ENCODE data around the gene XXYLT1. TPM values are rescaled to one million over a fixed set of nuclear protein-coding genes. Genes with fewer than 3 reads are reported as not detected.

Gene XXYLT1
- total and polyA plus RNA-seq, 3 experiments from 2014 or later, result 7.9 to 10.5 (median 8.3) TPM

DNA sequence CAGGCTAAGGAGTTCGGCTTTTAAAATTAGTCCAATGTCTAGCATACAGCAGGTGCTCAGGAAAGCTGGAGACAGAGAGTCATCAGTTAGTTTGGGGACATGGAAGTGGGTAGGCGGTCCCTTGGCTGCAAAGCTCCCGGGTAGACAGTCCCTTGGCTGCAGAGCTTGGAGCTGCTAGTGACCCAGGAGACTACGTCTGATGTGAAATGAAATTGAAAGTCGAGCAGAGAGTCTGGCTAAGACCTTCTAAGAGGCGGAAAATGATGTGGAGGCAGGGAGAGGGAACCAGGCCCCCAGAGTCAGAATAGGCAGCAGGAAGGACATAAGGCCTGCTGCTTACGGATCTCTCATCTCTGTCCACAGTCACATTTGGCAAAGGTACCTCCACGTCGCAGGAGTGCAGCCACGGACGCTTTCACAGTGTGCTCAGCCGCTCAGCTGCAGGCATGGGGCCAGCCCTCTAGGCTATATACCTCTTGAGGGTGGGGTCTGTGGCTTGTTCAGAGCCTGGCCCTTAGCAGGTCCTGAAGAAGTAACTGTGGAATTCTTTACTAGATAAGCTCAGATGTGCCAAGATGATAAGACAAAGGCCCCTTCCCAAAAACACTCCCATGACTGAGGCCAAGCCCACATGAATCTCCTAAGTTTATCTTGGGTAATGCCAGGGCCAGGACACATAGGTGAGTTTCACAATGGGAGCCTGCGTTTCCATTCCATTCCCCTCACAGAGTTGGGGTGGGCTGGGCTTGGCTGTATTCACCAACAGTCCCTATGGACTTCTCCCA is 131.7 kb downstream of the XXYLT1 start:
- ChIA-PET POLR2A (no interaction called here), CTCF (no interaction called here)
- H3K4me3 ChIP-seq (ENCODE audit: low read length), result no peak overlapping the region
- DNase-seq, result no peak
- Mint-ChIP-seq H3K27ac (peak overlapping the region in 1 of 8 donors; percentile 81), H3K4me1 (peaks cover 0 to 7% (median 0%) of the 10 kb centered on the region in 3 donors), H3K4me3 (peak overlapping the region in 2 of 7 donors; percentile 11 to 44), H3K27me3 (no peaks in the 10 kb centered on the region), H3K36me3 (peaks cover 9 to 23% (median 18%) of the 10 kb centered on the region in 3 donors), H3K9me3 (peaks cover 8 to 22% (median 14%) of the 10 kb centered on the region in 5 donors)
- no peaks in the 10 kb centered on the region for H3K36me3 ChIP-seq (ENCODE audit: insufficient read depth, low read length)
- no peaks in the 10 kb centered on the region for H3K27me3 ChIP-seq (ENCODE audit: insufficient read depth, low read length, poor library complexity, severe bottlenecking)
- H3K27ac ChIP-seq (ENCODE audit: low read depth, low read length), result peak overlapping the region; percentile 17
- no peaks in the 10 kb centered on the region for H3K9me3 ChIP-seq (ENCODE audit: low read length)
- H3K4me1 ChIP-seq (ENCODE audit: insufficient read depth, low read length), result no peaks in the 10 kb centered on the region

DNA sequence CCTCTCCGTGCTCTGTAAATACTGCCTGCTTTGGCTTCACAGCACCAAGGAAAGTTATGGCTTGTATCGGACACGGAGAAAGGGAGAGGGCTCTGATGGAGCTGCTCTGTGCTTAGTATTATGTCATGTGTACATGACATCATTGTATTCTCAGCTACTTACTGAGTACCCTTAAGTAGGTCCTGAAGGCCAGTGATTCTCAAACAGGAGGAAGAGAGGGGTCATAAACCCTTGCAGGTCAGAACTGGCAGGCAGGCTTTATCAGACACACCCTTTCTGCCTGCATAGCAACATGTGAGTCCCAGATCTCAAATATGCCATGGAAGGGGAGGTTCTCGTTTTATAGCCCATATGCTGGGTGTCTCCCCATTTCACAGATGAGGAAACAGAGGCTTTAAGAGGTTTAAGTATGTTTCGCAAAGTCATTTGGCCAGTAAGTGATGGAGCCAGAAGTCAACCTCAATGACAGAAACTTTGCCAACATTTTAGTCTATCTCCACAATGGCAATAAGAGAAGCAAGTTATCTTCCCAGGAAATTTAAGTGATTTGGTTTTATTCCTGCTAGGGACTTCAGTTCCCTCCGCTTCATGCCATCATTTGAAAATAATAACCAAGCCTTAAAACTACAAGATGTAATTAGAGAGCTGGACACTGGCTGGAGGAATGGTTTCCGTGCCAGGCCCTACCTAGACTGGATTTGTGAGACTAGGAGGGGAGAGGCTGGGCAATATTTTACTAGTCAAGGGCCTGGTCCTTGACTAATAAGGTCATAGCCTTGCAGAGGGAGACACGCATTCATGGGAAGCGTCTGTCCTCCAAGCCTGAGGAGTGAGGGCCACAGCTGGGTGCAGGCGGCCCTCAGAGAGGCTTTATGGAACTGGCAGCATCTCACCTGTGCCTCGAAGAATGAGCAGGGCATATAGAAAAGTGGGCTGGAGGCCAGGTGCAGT is 133.0 kb downstream of the XXYLT1 start:
- Histone ChIP-seq H3K36me3 (ENCODE audit: insufficient read depth, low read length) (no peaks in the 10 kb centered on the region), H3K27ac (ENCODE audit: low read depth, low read length) (no peak overlapping the region), H3K9me3 (ENCODE audit: low read length) (no peaks in the 10 kb centered on the region), H3K4me3 (ENCODE audit: low read length) (no peak overlapping the region), H3K4me1 (ENCODE audit: insufficient read depth, low read length) (no peaks in the 10 kb centered on the region), H3K27me3 (ENCODE audit: insufficient read depth, low read length, poor library complexity, severe bottlenecking) (no peaks in the 10 kb centered on the region)
- POLR2A ChIA-PET, result interaction anchor here (0.7 kb wide), 1 partner anchor 375 kb away, joined by 6 read pairs; no protein-coding TSS in a partner anchor
- no peaks in the 10 kb centered on the region for H3K27me3 Mint-ChIP-seq
- peak overlapping the region in 1 of 8 donors; percentile 14 for H3K27ac Mint-ChIP-seq
- H3K4me1 Mint-ChIP-seq, result peaks cover 0 to 16% (median 3%) of the 10 kb centered on the region in 3 donors
- H3K4me3 Mint-ChIP-seq, result no peak overlapping the region
- H3K36me3 Mint-ChIP-seq, result peaks cover 9 to 23% (median 17%) of the 10 kb centered on the region in 3 donors
- no peak for DNase-seq
- H3K9me3 Mint-ChIP-seq, result peaks cover 8 to 22% (median 14%) of the 10 kb centered on the region in 5 donors
- CTCF ChIA-PET, result interaction anchor here (0.7 kb wide), 1 partner anchor 133 kb away, joined by 3 read pairs; the partner anchor contains the start of gene XXYLT1

DNA sequence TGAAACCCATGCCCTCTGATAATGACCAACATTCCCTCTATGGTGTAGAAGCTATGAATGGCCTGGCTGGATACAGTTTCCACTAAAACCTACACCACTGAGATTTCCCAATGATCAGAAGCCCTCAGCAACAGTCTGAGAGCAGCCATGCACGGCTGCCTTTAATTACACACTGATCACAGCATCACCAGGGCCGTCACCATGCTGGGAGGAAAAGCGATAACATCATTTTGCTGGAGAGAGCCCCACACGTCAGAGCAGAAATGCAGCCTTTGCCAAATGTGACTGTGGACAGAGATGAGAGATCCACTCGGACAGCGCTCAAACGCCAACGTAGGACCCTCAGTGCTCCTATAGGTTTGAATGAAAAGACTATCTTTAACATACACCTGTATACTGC is 135.0 kb downstream of the XXYLT1 start:
- no peaks in the 10 kb centered on the region for H3K9me3 ChIP-seq (ENCODE audit: low read length)
- no peaks in the 10 kb centered on the region for H3K36me3 ChIP-seq (ENCODE audit: insufficient read depth, low read length)
- no peak overlapping the region for H3K4me3 Mint-ChIP-seq
- H3K4me1 Mint-ChIP-seq, result peaks cover 0 to 23% (median 3%) of the 10 kb centered on the region in 3 donors
- DNase-seq, result no peak
- no peak overlapping the region for H3K4me3 ChIP-seq (ENCODE audit: low read length)
- H3K27me3 ChIP-seq (ENCODE audit: insufficient read depth, low read length, poor library complexity, severe bottlenecking), result no peaks in the 10 kb centered on the region
- H3K4me1 ChIP-seq (ENCODE audit: insufficient read depth, low read length), result no peaks in the 10 kb centered on the region
- H3K27ac ChIP-seq (ENCODE audit: low read depth, low read length), result no peak overlapping the region
- peaks cover 4 to 7% (median 7%) of the 10 kb centered on the region in 5 donors for H3K9me3 Mint-ChIP-seq
- POLR2A ChIA-PET, result no interaction called here
- CTCF ChIA-PET, result no interaction called here
- H3K27me3 Mint-ChIP-seq, result no peaks in the 10 kb centered on the region
- H3K36me3 Mint-ChIP-seq, result peaks cover 4 to 8% (median 6%) of the 10 kb centered on the region in 3 donors
- no peak overlapping the region for H3K27ac Mint-ChIP-seq

DNA sequence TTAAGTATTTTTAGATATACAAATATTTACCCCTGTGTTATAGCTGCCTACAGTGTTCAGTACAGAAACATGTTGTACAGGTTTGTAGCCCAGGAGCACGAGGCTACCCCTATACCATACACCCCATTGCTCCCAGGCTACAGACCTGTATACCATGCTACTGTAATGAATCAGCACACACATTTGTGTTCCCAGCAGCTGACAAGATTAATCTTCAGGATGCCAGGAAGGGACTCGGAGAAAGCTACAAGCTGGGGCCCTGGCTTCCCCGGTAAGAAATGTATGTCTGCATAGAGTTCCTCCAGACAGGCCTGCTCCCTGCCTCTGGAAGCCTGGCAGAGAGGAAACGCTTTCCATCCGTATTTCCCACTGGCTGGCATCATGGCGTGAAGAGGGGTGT is 136.5 kb downstream of the XXYLT1 start:
- no peaks in the 10 kb centered on the region for H3K27me3 ChIP-seq (ENCODE audit: insufficient read depth, low read length, poor library complexity, severe bottlenecking)
- no peak for DNase-seq
- Mint-ChIP-seq H3K27ac (no peak overlapping the region), H3K36me3 (peaks cover 0 to 4% (median 1%) of the 10 kb centered on the region in 3 donors), H3K4me1 (peaks cover 9 to 33% (median 15%) of the 10 kb centered on the region in 3 donors), H3K9me3 (no peaks in the 10 kb centered on the region), H3K27me3 (no peaks in the 10 kb centered on the region), H3K4me3 (no peak overlapping the region)
- no peak overlapping the region for H3K27ac ChIP-seq (ENCODE audit: low read depth, low read length)
- H3K9me3 ChIP-seq (ENCODE audit: low read length), result no peaks in the 10 kb centered on the region
- ChIA-PET POLR2A (no interaction called here), CTCF (no interaction called here)
- no peaks in the 10 kb centered on the region for H3K4me1 ChIP-seq (ENCODE audit: insufficient read depth, low read length)
- H3K36me3 ChIP-seq (ENCODE audit: insufficient read depth, low read length), result no peaks in the 10 kb centered on the region
- H3K4me3 ChIP-seq (ENCODE audit: low read length), result no peak overlapping the region

DNA sequence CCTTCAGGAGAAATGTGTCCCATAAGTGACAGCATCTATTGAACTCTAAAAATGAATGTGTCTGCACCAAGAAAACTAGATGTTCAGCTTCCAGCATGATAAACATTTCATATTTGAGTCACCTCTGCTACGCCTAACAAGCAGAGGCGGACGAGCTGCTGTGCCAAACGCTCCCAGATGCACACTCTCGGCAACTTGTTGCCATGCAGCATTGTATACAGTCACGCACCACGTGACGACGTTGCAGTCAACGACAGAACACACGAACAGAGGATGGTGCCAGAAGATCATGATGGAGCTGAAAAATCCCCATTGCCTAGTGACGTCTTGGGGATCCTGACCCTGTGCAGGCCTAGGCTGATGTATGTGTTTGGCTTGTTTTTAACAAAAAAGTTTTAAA is 137.5 kb downstream of the XXYLT1 start:
- no peak overlapping the region for H3K4me3 ChIP-seq (ENCODE audit: low read length)
- no peak overlapping the region for H3K4me3 Mint-ChIP-seq
- H3K27ac Mint-ChIP-seq, result peak overlapping the region in 3 of 8 donors; percentile 48 to 88 (median 59)
- no peaks in the 10 kb centered on the region for H3K27me3 ChIP-seq (ENCODE audit: insufficient read depth, low read length, poor library complexity, severe bottlenecking)
- H3K27ac ChIP-seq (ENCODE audit: low read depth, low read length), result no peak overlapping the region
- H3K4me1 Mint-ChIP-seq, result peaks cover 18 to 36% (median 24%) of the 10 kb centered on the region in 3 donors
- H3K9me3 Mint-ChIP-seq, result no peaks in the 10 kb centered on the region
- no peaks in the 10 kb centered on the region for H3K27me3 Mint-ChIP-seq
- no peaks in the 10 kb centered on the region for H3K4me1 ChIP-seq (ENCODE audit: insufficient read depth, low read length)
- CTCF ChIA-PET, result interaction anchor here (1.0 kb wide), 1 partner anchor 11 kb away, joined by 4 read pairs; no protein-coding TSS in a partner anchor
- H3K36me3 Mint-ChIP-seq, result peaks cover 0 to 2% (median 1%) of the 10 kb centered on the region in 3 donors
- peak in 3 of 5 donors; percentile 5 to 56 (median 9) for DNase-seq
- H3K9me3 ChIP-seq (ENCODE audit: low read length), result no peaks in the 10 kb centered on the region
- POLR2A ChIA-PET, result no interaction called here
- H3K36me3 ChIP-seq (ENCODE audit: insufficient read depth, low read length), result no peaks in the 10 kb centered on the region

DNA sequence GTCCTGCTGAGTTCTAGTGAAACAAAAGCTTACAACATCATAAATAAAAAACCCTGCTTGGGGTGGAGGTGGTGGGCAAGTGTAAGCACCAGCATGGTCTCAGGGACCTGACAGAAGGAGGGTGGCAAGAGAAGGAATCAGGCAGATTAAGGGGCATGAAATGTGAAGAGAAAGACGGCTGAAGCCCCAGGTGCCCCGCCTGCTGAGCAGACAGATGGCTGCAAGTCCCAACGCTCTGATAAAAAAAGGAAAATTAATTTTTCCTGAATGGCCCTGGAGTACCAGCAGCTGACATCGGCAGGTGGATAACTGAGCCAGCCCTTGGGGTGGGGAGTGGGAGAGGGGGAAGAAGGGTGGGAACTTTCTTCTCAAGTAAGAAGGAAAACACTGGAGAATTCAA is 137.9 kb downstream of the XXYLT1 start:
- Histone ChIP-seq H3K4me1 (ENCODE audit: insufficient read depth, low read length) (no peaks in the 10 kb centered on the region), H3K4me3 (ENCODE audit: low read length) (no peak overlapping the region), H3K27ac (ENCODE audit: low read depth, low read length) (no peak overlapping the region), H3K36me3 (ENCODE audit: insufficient read depth, low read length) (no peaks in the 10 kb centered on the region), H3K9me3 (ENCODE audit: low read length) (no peaks in the 10 kb centered on the region), H3K27me3 (ENCODE audit: insufficient read depth, low read length, poor library complexity, severe bottlenecking) (no peaks in the 10 kb centered on the region)
- no peaks in the 10 kb centered on the region for H3K9me3 Mint-ChIP-seq
- no peak for DNase-seq
- ChIA-PET CTCF (no interaction called here), POLR2A (no interaction called here)
- peaks cover 22 to 41% (median 29%) of the 10 kb centered on the region in 3 donors for H3K4me1 Mint-ChIP-seq
- no peaks in the 10 kb centered on the region for H3K27me3 Mint-ChIP-seq
- H3K4me3 Mint-ChIP-seq, result peak overlapping the region in 1 of 7 donors; percentile 23
- H3K36me3 Mint-ChIP-seq, result peaks cover 0 to 2% (median 1%) of the 10 kb centered on the region in 3 donors
- peak overlapping the region in 2 of 8 donors; percentile 59 to 88 for H3K27ac Mint-ChIP-seq

DNA sequence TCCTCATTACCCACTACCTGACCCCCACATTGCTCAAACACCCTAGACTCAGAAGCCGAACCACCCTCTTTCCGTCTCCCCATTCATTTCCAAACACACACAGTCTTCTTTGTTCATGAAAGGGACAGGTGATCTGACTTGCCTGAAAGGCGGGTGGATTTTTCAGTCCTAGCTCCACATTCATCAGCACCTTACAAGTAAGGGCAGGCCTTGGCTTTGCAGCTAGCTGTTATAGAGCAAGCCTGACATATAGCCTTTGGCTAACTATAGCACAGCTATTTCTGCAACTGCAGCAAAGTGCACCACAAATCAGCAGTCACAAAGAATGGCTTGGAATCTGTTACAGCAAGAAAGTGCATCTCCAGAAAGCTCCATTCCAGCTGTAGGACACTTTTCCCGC is 139.8 kb downstream of the XXYLT1 start:
- Mint-ChIP-seq H3K27ac (peak overlapping the region in 1 of 8 donors; percentile 58), H3K4me1 (peaks cover 22 to 47% (median 32%) of the 10 kb centered on the region in 3 donors), H3K4me3 (no peak overlapping the region), H3K36me3 (peaks cover 0 to 2% (median 1%) of the 10 kb centered on the region in 3 donors), H3K27me3 (no peaks in the 10 kb centered on the region), H3K9me3 (no peaks in the 10 kb centered on the region)
- POLR2A ChIA-PET, result no interaction called here
- Histone ChIP-seq H3K36me3 (ENCODE audit: insufficient read depth, low read length) (no peaks in the 10 kb centered on the region), H3K9me3 (ENCODE audit: low read length) (no peaks in the 10 kb centered on the region), H3K4me1 (ENCODE audit: insufficient read depth, low read length) (no peaks in the 10 kb centered on the region), H3K27me3 (ENCODE audit: insufficient read depth, low read length, poor library complexity, severe bottlenecking) (no peaks in the 10 kb centered on the region), H3K27ac (ENCODE audit: low read depth, low read length) (no peak overlapping the region), H3K4me3 (ENCODE audit: low read length) (no peak overlapping the region)
- CTCF ChIA-PET, result no interaction called here
- DNase-seq, result no peak
